Right ventricle myocardium inferior (tissue), 1 donor: Measurements from ENCODE around the gene CHD8. TPM values are rescaled to one million over a fixed set of nuclear protein-coding genes. Genes with fewer than 3 reads are reported as not detected.

Experiments
- ATAC-seq: fragments of 200-7000 bp; cut with Tn5 transposase; one replicate; pipeline ENCODE4 v1.9.1; 2020; ENCODE audit warnings: mild to moderate bottlenecking, moderate library complexity
- DNase-seq: peaks from one replicate; pipeline ENCODE4 v3.0.0; 2021; ENCODE audit errors: missing footprints
- intact Hi-C: fragments of 100-400 bp; cut with DNase I; formaldehyde crosslinking; loops from one replicate; pipeline ENCODE4 v1.11.0; 2022
- long read RNA-seq: library from polyadenylated mRNA; unstranded; transcript quantifications from one replicate; pipeline ENCODE4 v2.0.0, GENCODE V29; 2021
- total RNA-seq: library from RNA; stranded (reverse); fragmentation: NEBNext Ultra II Directional; extraction: Animal tissue kit (Norgen Biotek cat#: 25700); gene quantifications from one replicate; pipeline ENCODE4 v1.2.1, GENCODE V29; 2021
- donor health status: DM: no; HTN: yes; CAD: no; lungs with severe emphysema.

Gene CHD8, protein sequence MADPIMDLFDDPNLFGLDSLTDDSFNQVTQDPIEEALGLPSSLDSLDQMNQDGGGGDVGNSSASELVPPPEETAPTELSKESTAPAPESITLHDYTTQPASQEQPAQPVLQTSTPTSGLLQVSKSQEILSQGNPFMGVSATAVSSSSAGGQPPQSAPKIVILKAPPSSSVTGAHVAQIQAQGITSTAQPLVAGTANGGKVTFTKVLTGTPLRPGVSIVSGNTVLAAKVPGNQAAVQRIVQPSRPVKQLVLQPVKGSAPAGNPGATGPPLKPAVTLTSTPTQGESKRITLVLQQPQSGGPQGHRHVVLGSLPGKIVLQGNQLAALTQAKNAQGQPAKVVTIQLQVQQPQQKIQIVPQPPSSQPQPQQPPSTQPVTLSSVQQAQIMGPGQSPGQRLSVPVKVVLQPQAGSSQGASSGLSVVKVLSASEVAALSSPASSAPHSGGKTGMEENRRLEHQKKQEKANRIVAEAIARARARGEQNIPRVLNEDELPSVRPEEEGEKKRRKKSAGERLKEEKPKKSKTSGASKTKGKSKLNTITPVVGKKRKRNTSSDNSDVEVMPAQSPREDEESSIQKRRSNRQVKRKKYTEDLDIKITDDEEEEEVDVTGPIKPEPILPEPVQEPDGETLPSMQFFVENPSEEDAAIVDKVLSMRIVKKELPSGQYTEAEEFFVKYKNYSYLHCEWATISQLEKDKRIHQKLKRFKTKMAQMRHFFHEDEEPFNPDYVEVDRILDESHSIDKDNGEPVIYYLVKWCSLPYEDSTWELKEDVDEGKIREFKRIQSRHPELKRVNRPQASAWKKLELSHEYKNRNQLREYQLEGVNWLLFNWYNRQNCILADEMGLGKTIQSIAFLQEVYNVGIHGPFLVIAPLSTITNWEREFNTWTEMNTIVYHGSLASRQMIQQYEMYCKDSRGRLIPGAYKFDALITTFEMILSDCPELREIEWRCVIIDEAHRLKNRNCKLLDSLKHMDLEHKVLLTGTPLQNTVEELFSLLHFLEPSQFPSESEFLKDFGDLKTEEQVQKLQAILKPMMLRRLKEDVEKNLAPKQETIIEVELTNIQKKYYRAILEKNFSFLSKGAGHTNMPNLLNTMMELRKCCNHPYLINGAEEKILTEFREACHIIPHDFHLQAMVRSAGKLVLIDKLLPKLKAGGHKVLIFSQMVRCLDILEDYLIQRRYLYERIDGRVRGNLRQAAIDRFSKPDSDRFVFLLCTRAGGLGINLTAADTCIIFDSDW (N-terminal part only)
- total RNA-seq = 27.0 TPM
- long read RNA-seq, partial matches to known transcripts = 2 of 2 reads
- long read RNA-seq, other reads (novel, unspliced or antisense) = 0 of 2 reads

DNA sequence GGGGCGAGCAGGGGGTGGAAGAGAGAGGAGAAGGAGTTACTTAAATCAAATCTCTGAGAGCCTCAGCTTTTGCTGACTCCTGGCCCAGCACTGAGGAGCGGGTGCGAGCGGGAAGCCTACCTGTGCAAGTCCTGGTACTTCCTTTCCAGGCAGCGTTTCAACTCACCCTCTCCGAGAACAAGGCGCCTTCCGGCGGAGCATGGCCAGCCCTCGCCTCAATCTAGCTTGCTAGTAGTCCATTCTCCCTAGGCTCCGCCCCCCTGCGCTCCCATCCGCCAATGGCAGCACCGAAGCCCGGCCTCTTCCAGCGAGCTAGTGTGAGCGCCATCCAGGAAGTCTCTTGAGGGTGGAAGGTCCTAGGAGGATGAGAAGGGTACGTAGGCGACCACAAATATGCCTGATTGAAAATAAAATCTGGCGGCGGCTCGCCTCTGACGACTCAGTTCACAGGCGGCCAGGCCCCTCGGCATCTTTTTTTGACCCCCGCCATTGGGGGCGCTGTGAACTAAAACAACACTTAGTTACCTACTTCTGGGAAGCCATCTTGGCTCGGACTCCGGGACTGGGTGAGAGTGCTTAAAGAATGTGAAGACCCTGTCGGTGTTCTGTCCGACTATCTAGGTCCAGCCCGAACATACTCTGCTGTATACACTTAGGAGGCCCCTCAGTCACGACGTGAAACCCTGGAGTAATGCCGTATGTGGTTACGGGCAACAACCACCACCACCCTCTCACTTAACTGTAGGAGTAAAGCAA lies at the start of gene CHD8:
Gene CHD8 (minus strand): TSS at position 212 of the 756 bp plus-strand sequence. CDS start 24,480 bp downstream, outside the sequence.
- ATAC-seq = peak; percentile 100
- intact Hi-C loops = loop anchor here (1.0 kb wide), 3 partner anchors 19 to 101 kb away; partner anchors contain the start of gene RAB2B
- DNase-seq = peak; percentile 100

DNA sequence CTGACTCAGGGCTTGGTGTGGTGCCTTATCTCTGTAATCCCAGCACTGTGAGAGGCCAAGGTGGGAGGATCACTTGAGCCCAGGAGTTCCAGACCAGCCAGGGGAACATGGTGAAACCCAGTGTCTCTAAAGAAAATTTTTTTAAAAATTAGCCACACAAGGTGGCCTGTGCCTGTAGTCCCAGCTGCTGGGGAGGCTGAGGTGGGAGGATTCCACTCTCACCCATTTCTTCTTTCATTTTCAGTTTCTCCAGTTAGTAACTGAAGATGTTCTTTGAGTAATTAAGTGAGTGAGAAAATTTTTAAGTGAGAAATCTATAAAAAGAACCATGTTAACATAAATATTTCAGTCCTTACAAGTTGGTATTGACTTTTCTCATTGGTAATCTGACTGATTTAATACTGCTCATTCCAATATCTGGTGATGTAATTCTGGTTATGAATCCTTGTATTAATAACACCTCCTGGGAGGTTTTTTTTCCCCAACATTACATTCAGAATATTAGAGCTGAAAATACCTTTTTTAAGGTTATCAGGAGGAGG lies 49.2 kb upstream of the CHD8 start:
- ATAC-seq (no peak), DNase-seq (no peak)
- intact Hi-C loops = no loop called here

DNA sequence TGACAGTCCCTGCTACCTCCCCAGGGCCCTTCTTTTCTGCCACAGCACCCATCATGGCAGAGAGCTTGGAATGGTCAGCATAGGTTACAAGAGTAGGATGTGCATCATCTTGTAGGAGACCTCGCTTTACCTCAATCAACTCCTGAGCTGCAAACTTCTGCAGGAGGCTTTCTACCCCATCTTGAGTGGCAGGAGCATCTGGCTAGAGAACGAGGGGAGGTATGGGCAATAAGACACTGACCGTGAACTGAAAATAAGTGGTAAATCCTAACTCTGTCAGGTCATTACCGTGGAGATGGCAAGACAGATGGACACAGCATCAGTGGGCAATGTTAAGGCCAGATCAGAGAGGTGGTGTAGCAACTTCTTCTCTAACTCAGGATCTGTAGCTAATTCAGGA lies 47.5 kb upstream of the CHD8 start:
- intact Hi-C loops = no loop called here
- DNase-seq = no peak
- no peak for ATAC-seq

DNA sequence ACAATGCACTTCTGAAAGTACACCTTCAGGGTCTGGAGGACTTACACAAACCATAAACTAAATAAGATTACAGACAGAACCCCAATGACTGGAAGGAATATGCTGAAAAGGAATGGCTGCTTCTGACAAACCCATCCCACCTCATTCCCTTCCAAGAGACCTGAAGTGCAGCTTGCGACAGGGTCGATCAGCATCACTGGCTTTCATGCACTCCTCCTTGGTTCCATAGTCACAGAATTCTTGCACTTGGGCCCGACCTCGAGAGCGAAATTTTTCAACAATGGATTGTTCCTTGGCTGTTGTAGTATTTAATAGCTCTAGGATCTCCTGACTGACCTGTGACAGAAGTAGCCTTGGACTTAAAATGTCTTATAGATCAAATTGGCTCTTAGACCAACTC lies 45.6 kb upstream of the CHD8 start:
- ATAC-seq = no peak
- no peak for DNase-seq
- intact Hi-C loops = no loop called here

DNA sequence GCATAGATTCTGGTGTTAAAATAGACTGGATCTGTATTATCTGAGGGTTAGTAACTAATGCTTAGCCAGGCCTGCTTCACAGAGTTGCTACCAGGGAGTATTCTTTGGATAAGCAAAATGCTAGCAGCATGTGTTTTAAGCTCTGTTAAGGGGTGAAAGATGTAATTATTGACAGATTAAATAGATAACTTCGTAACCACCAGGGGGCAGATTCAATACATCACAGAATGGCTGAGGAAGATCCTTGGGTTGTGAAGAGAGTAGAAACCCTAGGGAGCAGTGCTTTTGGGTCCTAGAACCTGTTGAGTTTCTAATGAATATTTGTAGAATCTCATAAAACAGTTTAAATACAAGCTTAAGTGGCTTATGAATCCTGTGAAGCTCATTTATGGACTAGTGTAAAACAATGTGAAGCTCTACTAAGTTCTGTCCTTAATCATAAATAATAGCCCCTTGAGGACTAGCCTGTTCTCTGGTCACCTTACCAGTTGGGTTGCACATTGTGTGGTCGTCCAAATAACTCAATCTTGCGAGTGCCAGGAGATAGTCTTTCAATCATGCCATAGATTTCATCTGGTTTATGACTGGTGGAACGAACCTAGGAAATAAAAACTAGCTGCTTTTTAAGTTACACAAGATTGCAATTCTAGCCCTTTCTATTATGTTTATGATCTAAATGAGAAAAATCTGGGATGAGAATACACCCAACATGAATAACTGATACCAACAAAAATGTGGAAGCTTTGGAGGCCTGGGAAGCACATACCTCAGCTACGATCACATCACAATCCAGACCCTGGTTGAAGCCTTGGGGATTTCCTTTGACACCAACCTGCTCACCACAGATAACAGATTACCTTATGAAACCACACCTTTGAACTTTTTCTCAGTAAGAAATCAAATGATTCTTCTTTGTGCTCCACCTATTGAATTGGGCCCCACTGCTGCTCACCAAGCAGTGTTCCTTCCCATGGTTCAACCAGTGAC lies 42.9 kb upstream of the CHD8 start:
- no peak for ATAC-seq
- DNase-seq = no peak
- intact Hi-C loops = no loop called here

DNA sequence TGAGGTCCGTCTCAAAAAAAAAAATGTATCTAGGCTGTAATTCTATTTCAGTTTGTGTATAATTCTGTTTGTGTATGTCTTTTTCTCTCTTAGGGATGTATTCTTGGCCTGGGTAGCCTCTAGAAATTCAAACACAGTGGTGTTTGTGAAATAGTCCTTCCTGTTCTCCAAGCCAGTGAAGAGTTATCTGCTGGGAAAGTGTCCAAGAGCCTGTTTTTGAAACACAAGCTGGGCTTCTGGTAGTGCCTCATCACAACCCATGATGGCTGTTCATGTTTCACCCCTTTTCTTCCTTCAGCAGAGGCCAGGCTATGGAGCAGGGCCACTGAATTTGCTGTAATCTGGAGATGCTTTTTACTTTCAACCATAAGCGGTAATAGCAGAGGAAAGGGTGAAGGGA lies 40.5 kb upstream of the CHD8 start:
- DNase-seq (no peak), ATAC-seq (no peak)
- intact Hi-C loops = no loop called here

DNA sequence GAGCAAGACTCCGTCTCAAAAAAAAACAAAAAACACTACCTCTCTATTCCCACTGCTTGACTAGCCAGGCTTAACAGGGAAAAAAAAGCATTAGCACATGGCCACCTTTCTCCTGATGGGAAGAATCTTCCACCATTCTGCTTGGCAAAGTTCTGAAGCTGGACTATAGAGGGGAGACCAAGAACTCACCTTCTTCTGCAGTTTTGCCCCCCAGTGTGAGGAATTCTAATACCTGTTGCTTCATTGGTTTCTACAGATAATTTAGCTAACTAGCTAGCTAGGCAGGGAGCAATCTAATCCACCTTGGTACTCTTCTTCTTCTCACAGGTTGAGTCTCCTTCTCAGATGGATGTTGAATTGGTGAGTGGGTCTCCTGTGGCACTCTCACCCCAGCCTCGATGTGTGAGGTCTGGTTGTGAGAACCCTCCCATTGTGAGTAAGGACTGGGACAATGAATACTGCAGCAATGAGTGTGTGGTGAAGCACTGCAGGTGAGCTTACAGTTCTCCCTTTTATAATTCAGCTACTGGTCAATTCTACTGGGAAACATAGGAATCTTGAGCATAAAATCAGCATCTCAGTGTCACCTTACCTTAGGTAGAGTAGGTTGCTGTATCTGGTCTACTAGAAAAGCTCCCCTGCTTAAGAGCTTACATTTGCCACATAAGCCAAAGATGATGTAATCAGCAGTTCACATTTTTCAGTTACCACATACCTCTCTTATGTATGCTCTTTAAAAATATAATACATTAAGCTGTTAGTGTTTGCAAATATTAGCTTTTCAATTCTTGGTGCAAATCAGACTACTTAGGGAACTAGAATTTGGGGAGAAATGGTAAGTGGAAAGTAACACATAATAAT lies 39.2 kb upstream of the CHD8 start:
- ATAC-seq = no peak
- no peak for DNase-seq
- intact Hi-C loops = no loop called here

DNA sequence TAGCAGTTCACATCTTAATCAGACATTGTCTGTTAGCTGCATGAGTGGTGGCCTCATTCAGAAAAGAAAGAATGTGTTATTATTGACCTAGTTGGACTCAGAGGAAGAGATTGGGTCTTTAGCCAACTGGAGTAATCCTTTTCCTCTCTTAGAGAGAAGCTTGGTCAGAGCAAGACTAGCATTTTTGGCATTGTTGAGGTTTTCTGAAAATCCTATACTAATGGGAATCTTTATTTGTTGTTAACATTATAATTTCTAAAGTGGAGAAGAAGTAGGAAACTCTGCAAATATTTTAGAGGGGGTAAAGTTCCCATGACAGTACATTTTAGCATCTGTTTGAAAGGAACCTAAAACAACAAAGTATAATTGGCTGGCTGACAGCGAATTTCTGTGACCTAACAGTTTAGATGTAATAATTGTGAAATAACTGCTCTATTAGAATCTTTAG lies 30.7 kb upstream of the CHD8 start:
- ATAC-seq (no peak), DNase-seq (no peak)
- intact Hi-C loops = no loop called here

DNA sequence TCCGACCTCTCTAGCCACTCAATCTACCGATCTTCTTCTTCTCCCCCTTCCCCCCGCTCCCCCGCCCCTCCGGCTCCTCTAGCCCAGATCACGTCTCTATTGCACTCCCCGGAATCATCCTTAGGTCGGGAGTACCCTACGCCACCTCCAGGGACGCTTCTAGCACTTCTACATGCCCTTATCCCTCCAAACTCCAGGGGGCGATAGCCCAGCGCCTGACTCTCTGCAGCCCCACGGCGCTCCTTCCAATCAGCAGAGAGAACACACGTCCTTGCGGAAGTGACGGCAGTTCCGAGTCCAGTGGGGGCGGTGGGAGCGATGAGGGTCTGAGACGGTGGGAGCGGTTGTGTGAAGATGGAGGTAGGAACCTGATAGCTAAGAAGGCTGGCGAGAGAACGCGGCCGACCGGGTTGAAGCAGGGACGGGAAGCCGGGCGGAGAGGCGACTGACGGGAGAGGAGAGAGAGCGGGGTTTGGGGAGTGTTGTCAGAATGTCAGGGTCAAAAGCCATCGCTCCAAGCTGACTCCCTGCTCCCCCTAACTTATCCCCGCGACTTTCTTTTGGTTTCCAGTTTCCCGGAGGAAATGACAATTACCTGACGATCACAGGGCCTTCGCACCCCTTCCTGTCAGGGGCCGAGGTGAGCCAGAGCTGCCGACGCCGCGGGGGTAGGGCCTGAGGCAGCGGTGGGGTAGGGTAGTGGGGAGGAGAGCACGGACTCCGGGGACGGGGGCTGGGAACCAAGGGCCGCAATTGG lies 21.2 kb upstream of the CHD8 start, which contains the start of the genes RAB2B and TOX4:
Gene RAB2B (minus strand): TSS at position 35 of the 757 bp plus-strand sequence. CDS start 87 bp downstream, outside the sequence.
Gene TOX4 (plus strand): TSS at position 271 of the 757 bp plus-strand sequence. CDS start 84 bp downstream, at position 355.
- intact Hi-C loops = loop anchor here (1.0 to 2.0 kb wide), 3 partner anchors 21 to 92 kb away; partner anchors contain the start of genes CHD8, METTL3 and SUPT16H
- DNase-seq (peak; percentile 96), ATAC-seq (peak; percentile 100)

DNA sequence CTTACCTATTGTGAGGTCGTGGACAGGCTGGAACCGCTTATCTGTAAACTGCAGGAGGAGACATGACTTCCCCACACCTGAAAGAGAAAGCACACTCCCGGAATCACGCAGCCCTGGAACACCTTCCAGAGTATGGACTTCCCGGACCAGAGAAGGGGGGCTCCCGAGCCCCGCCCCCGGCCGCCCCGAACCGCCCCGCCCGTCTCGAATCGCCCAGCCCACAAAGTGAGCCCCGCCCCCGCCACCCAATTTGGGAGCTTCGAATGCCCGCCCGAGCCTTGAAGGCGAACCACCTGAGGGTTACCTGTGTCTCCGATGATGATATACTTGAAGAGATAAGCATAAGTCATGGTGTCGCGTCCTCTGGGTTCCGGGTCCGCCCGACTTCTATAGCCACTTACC lies 20.6 kb upstream of the CHD8 start:
- DNase-seq = no peak
- peak; percentile 87 for ATAC-seq
- intact Hi-C loops = loop anchor here (1.0 to 2.0 kb wide), 2 partner anchors 20 to 92 kb away; partner anchors contain the start of genes CHD8 and SUPT16H

DNA sequence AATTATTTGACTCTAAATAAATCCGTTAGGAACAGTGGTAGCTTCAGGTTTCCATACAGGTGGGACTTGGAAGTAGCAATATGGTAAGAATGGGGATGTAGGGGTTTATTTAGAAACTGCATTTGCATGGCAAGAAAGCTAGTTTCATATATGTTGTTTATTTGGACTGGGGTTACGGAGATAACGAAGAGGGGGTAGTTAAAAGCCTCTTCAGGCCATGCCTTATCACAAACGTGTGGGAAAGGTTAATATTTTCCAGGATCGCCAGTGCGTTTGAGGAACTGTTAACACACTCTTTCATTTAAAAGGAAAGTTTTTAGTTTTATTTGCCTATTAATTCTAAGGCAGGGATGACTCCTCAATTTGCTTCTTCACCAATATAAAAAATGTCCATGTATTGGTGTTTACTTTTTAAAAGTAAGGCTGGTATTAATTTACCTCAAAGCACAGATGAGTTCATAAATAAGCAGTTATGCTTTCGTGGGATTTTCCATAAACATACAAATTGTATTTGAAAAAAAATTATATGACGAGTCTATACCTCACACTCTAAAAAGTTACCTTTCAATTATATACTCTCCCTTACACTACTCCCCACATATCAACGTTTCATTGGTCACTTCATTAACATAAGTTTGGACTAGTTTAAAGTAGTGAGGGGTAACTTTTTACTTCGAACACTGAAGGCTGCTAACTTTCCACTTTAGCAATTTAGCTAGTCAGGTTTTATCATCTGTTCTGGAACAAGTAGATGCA lies 20.0 kb upstream of the CHD8 start:
- ATAC-seq (no peak), DNase-seq (no peak)
- intact Hi-C loops = loop anchor here (1.0 to 2.0 kb wide), 2 partner anchors 20 to 91 kb away; partner anchors contain the start of genes CHD8 and SUPT16H

DNA sequence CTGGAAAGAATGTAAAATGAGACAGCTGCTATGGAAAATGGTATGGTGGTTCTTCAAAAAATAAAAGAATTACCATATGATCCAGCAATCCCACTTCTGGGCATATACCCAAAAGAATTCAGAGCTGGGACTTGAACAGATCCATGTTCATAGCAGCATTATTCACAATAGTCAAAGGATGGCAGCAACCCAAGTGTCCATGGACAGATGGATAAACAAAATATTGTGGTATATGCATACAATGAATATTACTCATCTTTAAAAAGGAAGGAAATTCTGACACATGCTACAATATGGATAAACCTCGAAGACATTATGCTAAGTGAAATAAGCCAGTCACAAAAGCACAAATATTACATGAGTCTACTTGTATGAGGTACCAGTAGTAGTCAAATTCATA lies 11.7 kb upstream of the CHD8 start:
- ATAC-seq (no peak), DNase-seq (no peak)
- intact Hi-C loops = no loop called here

DNA sequence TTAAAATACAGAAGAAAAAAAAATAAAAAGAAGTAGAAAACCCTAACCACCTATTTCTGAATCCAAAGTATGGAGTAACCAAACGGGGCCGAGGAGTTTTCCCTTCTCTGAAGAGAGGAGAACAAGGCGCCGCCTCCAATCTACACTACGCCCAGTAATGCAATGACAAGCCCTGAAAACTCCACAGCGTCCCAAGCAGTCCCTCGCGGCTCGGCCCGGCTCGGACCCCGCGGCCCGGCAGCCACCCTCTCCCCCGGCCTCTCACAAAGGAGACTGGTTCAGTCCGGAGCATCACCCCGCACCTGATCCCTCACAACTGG lies 371 bp downstream of the CHD8 start:
- intact Hi-C loops = no loop called here
- peak; percentile 3 for ATAC-seq
- DNase-seq = no peak

DNA sequence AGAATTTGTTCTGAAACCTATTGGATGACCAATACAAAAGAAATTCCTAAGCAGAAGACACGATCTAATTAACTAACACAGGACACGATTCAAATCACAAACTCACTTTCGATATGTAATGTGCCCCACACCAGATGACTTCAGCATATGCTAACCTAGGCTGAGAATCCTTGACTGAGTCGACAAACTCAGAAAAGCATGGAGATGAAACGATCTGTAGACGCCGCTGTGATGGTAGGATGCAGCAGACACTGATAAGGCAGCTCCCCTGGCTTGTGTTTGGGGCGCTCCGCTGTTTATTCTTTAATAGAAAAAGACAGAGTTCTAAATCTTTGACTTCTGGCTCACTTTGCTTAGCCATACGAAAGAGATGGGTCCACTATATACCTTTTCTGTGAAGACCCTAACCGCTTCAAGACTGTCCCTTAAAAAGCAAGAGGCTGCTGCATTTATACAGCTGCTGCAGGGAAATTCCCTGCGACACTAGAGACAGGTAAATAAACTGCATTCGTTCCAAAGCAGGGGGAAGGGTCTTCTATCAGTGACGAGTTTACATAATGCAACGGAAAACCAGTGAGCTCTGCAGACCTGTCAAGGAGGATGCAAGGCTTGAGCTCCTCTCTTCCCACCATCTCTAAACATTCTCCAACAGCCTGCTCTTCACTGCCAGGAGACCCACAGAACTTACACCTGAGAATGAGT lies 929 bp downstream of the CHD8 start:
- intact Hi-C loops = no loop called here
- ATAC-seq = no peak
- DNase-seq = no peak
